ENCODE results near the gene FANCM.
"Not testable (repeated sequence)": the region's sequence is repeated elsewhere in the genome, so short reads cannot be mapped to it uniquely, and the experiment has no call there.

Gene FANCM

DNA sequence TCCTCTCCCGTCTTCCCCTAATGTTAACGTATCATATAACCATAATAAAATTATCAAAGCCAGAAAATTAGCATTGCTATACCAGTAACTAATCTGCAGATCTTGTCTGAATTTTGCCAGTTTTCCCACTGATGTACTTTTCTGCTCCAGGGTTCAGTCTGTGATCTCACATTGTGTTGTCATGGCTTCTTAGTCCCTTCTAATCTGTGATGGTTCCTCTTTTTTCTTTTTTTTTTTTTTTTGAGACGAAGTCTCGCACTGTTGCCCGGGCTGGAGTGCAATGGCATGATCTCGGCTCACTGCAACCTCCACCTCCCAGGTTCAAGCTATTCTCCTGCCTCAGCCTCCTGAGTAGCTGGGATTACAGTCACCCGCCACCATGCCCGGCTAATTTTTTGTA, 6.4 kb downstream of the FANCM start:
- DNase-seq (ENCODE audit: low read depth in 1 of 2, low spot score in 1 of 2), result not testable (repeated sequence)

DNA sequence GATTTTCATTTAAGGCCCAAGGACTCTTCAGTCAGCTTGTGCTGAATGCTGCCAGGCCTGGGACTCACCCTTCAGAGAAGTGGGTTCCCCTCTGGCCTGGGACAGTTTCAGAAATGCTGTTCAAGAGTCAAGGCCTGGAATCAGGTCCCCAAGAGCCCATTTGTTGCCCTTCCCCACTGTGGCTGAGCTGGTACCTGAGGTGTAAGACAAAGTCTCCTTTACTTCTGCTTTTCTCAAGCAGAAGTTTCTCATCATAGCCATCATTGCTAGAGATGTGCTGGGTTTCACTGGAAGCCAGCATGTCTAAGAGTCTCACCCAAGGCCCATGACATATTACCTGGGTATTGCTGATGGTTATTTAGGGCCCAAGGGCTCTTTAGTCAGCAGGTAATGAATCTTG, 8.9 kb downstream of the FANCM start:
- no peak for DNase-seq (ENCODE audit: low read depth in 1 of 2, low spot score in 1 of 2)

DNA sequence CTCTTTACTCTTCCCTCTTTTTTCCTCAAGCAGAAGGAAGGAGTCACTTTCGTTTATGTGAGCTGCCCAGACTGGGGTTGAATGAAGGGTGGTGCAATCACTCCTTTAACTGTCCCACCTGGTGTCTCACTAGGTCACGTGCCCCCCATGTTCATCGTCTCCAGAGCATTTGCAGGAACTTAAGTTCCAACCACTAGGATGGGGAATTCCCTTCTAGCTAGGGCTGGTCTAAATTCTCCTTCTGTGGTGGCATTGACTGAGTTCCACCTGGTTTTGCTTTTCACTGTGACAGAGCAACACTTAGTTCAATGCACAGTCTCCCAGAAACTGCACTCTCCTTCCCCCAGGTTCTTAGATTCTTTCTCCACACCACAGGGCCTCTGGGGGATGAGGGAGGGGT, 9.5 kb downstream of the FANCM start:
- no peak for DNase-seq (ENCODE audit: low read depth in 1 of 2, low spot score in 1 of 2)

DNA sequence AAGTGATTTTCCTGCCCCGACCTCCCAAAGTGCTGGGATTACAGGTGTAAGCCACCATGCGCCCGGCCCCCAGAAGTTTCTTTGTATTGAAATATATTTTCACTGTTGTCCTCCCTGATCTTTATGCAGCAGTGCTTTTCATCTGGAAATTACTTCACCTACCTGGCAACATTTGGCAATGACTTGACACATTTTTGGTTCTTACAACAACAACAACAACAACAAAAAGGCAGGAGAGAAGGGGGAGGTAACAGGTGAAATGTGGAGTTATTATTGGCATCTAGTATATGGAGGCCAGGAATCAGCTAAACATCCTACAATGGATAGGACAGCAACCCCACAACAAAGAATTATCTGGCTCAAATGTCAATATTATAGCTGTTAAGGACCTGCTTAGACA, 13.9 kb downstream of the FANCM start:
- DNase-seq (ENCODE audit: low read depth in 1 of 2, low spot score in 1 of 2), result no peak

DNA sequence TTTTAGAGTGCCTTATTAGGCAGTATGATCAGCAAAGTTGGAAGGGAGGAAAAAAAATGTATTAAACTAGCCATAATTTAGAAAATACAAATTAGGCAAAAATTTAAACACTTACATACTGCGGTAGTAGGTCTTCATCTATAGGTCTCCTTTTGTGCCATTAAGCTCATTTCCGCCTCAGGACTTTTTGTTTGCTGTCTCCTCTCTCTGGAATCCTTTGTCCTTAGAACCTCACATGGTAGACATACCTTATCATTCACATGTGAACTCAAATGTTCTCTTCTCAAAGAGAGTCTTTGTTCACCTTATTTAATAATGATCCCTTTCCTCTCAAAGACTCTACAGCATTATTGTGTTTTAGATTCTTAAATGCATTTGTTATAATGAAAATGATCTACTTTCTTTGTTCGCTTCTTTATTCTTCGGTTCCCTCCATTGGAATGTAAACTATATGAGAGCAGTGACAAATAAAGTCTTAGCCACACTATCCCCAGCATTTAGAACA, 14.7 kb downstream of the FANCM start:
- DNase-seq (ENCODE audit: low read depth in 1 of 2, low spot score in 1 of 2), result no peak

DNA sequence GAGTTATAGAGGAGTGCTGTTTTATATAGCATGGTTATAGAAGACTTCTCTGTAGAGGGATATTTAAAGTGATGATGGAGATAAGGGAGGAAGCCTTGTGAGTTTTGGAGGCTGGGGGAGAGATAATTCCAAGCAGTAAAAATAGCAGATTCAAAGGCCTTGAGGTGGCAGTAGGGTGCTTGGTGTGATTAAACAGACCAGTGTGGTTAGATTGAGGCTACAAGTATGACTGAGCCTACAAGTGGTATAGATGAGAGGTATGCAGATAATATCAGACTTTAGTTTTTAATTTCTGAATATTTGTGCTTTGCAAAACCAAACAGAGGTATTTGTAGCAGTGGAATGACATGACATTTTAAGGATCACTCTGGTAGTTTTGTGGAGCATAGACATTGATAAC, 20.3 kb downstream of the FANCM start:
- DNase-seq (ENCODE audit: low read depth in 1 of 2, low spot score in 1 of 2), result no peak

DNA sequence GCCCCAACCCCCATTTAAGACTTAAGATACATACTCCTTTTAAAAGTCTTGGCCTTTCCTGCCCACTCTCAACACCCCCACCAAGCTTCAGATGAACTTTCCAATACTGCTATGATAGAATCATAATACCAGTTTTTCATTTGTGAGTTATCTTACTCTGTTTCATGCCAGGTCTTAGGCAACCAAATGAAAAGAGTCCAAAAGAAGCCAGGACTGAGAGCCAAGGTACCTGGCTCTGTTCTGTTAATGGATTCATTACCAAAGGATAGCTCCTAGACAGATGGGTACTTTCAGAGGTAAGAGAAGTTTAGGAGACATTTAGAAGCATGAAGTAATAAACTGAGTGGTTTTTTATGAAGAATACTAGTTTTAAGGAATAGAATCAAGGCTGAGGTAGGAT, 34.2 kb downstream of the FANCM start:
- no peak for DNase-seq (ENCODE audit: low read depth in 1 of 2, low spot score in 1 of 2)

DNA sequence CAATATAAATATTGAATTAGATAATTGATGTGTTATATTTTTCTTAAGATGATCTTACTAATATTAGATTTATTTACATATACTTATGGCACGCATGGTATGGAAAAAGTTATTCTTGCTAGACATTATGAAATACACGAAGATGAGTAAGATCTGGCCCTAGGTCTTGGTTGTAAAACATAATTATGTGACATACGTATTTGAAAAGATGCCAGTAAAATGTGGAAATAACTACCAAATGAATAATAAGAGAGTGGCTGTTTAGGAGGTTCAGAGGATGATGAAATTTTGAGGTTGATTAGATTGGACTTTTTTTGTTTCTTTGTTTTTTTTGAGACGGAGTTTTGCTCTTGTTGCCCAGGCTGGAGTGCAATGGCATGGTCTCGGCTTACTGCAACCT, 41.3 kb downstream of the FANCM start:
- no peak for DNase-seq (ENCODE audit: low read depth in 1 of 2, low spot score in 1 of 2)

DNA sequence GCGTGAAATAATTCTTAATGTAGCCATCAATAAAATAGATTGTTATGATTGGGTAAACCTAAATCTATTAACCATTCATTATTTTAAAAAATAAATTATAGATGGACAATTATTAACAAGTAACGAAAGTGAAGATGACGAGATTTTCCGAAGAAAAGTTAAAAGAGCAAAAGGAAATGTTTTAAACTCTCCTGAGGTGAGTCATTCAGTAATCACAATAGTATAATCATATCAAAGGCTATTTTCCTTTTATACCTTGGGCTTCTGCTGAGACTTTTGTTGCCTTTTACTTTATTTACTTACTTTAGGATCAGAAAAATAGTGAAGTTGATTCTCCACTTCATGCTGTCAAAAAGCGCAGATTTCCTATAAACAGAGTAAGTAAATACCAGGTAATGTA, 45.6 kb downstream of the FANCM start:
- DNase-seq (ENCODE audit: low read depth in 1 of 2, low spot score in 1 of 2), result no peak

DNA sequence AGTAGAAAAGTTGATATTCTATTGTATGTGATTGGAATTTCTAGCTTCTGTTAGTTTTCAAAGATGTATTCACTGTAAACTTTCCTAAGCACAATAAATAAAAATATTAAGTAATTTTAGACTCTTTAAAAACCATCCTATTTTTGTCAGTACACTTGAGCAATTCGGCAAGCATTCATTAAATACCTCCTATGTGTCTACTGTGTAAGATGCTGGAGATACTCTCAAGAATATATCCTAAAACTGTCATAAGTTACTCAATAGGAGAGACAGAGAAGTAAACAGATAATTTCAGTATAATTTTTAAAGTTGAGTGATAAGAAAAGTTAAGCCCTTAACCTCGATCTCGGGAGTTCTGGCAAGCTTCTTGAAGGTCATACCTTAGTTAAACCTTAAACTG, 46.1 kb downstream of the FANCM start:
- no peak for DNase-seq (ENCODE audit: low read depth in 1 of 2, low spot score in 1 of 2)

DNA sequence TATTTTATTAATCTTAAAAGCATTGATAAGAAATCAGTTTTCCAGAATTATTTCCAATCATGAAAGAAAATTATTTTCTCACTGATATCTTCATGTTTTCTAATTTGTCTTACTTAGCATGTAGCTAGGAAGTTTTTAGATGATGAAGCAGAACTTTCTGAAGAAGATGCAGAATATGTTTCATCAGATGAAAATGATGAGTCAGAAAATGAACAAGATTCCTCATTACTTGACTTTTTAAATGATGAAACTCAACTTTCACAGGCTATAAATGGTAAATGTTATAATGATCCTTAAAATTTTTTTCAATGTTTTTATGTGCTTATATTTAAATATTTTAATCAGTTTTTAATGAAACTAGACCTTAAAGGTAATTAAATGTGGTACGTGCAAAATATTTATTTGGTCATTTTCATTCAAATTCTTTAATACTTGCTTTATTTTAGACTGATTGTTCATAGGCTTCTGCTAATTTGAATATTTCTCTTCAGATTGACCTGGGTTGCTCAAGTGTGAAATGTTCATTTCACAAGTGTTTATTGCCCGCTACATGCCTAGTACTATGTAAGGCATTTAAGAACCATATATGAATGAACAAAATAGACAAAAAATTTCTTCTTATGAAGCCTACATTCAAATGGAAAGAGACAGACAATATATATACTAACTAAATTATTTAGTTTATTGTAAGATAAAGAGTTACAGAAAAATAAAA, 49.5 kb downstream of the FANCM start:
- DNase-seq (ENCODE audit: low read depth in 1 of 2, low spot score in 1 of 2), result no peak

DNA sequence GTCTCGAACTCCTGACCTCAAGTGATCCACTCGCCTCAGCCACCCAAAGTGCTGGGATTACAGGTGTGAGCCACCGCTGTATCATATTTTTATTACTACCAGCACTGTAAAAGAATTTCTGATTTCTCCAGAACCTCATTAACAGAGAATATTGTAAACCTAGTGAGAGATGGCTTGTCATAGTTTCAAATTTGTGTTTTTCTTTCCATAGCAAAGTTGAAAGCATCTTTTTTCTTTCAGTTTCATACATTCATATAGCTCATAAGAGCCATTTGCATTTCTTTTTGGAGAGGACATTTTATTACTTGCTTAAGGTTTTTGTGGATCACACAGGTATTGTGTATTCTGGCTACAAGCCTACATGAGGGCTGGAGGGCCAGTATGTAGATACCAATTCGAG, 59.2 kb downstream of the FANCM start:
- no peak for DNase-seq (ENCODE audit: low read depth in 1 of 2, low spot score in 1 of 2)

DNA sequence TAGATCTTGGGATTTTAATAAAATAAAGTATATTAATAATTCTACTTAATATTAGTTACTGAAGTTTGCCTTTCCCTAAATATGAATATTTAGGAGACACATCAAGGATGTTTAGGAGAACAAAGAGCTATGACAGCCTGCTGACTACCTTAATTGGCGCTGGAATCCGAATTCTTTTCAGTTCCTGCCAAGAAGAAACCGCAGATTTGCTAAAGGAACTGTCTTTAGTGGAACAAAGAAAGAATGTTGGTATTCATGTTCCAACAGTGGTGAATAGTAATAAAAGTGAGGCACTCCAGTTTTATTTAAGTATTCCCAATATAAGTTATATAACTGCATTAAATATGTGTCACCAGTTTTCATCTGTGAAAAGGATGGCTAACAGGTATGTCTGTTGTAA, 62.8 kb downstream of the FANCM start:
- DNase-seq (ENCODE audit: low read depth in 1 of 2, low spot score in 1 of 2), result no peak

DNA sequence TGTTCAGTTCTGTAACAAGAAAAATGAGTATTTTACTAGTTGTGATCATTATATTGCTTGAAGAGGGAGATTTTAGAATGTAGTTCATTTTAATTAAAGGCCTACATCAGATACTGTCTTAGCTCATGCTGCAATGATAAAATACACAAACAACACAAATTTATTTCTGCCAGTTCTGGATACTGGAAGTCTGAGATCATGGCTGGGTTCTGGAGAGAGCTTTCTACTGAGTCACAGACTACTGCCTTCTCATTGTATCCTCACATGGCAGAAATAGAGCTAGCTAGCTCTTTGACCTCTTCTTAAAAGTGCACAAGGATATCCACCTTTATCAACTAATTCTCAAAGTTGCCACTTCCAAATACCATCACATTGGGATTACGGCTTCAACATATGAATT, 63.5 kb downstream of the FANCM start:
- no peak for DNase-seq (ENCODE audit: low read depth in 1 of 2, low spot score in 1 of 2)

DNA sequence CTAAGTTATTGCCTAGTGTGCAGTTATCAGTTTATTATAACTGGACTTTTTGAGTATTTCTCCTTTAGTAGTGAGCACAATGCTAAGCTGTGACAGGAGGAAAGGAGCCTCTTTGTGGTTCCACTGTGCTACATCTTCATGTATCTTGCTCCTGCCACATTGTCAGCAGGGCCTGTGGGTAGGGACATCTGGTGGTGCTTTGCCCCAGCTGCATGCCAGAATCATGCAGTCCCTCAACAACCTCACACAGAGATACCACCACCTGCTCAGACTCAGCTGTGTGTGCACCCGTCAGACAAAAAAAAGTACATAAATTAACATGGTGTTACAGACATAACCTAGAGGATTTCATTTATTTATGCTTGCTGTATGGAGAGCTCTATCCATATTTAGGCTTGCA, 66.2 kb downstream of the FANCM start:
- DNase-seq (ENCODE audit: low read depth in 1 of 2, low spot score in 1 of 2), result no peak

DNA sequence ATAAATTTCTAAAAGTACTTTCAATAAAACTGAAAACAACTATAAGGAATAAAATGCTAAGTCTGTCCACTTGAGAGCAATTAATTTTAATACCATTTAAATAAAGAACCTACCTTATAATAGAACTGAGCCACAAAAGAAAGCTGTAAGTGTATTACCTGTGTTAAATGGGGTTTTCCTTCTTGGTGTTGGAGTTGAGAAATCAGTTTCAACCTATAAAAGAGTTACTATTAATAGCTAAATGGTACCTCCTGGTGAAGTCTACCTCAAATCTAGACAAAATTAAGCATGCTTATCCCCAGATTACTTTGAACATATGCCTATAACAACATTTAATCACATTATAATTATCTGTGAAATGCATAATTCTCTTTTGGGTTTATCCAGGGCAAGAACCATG, 68.5 kb downstream of the FANCM start:
- DNase-seq (ENCODE audit: low read depth in 1 of 2, low spot score in 1 of 2), result no peak

DNA sequence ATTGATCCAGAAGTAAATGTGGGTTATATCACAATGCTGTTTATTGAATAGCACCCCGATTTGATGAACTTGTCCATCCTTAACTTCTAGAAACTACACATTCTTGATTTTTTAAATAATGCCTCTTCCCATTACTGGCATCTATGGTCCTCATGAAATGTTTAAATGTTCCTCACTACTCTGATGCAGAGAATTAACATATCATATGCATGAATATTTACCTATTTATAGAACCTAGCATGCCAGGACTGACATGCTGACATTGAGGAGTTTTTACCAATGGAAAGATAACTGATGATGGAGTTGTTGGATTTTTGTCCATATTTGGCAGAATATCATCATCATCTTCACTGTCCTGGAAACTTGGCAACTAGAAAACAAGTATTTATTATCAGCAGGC, 74.4 kb downstream of the FANCM start:
- DNase-seq (ENCODE audit: low read depth in 1 of 2, low spot score in 1 of 2), result no peak

DNA sequence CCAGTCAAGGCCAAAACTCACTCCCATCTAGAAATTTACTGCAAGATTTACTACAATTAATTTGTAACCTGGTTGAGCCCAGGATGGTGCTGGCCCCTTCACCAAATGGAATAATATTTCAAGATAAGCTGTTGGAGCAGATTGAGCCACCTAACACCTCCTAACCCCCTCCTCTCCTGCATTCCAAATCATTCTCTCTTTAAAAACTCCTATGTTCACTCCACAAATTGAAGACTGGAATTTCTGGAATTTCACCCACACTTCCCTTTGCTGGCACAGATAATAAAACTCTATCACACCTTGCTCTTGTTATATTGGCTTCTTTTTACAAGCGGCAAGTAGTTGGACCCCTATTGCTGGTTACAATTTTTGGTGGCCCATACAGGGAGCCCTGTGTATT, 75.6 kb downstream of the FANCM start:
- DNase-seq (ENCODE audit: low read depth in 1 of 2, low spot score in 1 of 2), result no peak

DNA sequence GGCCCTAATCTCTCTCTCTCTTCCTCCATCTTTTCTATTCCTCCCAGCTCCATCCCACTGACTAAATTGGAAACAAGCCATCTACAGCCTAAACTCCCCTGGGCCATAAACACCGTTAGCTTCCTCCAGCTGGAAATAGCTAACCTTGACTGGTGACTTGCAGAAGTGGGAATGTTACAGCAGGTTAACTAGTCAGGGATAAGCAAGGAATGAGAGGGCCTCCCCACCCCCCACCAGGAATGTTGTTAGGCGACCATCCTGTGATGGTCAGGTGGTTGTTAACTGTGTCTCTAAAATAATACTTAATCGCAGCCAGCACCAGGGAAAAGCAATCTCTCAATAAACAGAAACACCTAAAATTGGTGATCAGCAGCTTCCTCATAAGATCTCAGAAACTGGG, 76.5 kb downstream of the FANCM start:
- no peak for DNase-seq (ENCODE audit: low read depth in 1 of 2, low spot score in 1 of 2)

DNA sequence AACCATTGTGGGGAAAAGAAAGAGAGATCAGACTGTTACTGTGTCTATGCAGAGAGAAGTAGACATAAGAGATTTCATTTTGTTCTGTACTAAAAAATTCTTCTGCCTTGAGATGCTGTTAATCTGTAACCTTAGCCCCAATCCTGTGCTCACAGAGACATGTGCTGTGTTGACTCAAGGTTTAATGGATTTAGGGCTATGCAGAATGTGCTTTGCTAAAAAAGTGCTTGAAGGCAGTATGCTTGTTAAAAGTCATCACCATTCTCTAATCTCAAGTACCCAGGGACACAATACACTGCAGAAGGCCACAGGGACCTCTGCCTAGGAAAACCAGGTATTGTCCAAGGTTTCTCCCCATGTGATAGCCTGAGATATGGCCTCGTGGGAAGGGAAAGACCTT, 78.0 kb downstream of the FANCM start:
- not testable (repeated sequence) for DNase-seq (ENCODE audit: low read depth in 1 of 2, low spot score in 1 of 2)

DNA sequence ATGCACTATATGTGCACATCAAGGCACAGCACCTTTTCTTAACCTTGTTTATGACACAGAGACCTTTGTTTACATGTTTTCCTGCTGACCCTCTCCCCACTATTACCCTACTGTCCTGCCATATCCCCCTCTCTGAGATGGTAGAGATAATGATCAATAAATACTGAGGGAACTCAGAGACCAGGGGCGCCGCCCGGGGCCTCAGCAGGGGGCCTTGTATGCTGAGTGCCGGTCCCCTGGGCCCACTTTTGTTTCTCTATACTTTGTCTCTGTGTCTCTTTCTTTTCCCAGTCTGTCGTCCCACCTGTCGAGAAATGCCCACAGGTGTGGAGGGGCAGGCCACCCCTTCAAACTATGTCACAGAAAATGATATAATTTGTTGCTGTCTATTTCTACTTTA, 78.6 kb downstream of the FANCM start:
- DNase-seq (ENCODE audit: low read depth in 1 of 2, low spot score in 1 of 2), result not testable (repeated sequence)

DNA sequence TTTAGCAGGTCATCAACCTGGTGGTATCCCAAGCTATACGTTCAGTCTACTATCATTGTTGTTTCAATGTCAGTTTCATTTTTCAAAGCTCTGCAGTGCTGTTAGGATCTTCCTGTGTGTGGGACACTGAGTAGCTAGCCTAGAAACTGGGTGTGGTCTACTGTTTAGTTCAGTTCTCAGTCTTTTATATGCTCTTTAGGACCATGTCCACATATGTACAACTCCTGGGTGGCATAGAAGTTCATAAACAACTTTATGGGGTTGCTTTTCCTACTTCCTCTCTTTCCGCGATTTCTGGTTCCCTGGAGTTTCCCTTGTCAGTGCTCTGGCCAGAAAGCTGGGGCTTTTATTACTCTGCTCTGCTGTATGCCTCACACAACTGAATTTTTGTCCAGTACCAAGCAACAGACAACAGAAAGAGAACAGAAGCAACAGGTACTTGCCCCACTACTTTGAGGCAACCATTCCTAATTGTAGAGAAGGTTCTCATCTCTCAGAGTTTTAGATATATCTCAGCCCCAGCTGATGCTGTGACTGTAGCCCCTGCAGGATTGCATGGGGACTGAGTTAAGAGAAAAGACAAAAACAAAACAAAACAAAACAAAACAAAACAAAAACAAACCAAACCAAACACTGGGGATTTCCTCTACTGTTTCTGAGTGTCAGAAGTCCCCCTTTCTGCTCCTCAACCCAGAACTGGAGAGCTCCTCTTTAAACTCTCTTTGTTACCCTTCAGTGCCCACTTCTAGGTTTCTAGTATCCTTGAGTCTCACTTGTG, 86.9 kb downstream of the FANCM start:
- DNase-seq (ENCODE audit: low read depth in 1 of 2, low spot score in 1 of 2), result no peak

DNA sequence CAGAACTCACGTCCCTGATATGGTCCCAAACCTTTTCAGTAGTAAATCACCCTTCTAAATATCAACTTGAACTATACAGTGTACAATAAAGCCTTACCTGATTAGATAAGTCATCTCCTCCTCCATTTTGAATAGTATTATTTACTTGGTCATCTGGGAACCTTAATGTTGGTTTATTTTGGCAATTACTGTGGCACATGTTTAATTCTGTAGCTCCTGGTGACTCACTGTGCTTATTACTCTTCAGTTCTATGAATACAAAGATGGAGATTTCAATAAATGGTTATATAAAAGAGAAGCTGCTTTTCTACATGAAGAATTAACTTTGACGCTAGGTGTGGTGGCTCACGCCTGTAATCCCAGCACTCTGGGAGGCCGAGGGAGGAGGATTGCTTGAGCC, 91.8 kb downstream of the FANCM start:
- DNase-seq (ENCODE audit: low read depth in 1 of 2, low spot score in 1 of 2), result no peak
